OCI-LY1 (cell line): ENCODE data around the gene PCP4L1.

Source experiments
- H2AFZ ChIP-seq: fragments of 200-600 bp; sonication (generic), shearing (Covaris generic); 2 replicates; pipeline ENCODE4 v1.6.0; 2014; ENCODE audit warnings: antibody characterized with exemption, mild to moderate bottlenecking, low read length
- H3F3A ChIP-seq: fragments of 200-600 bp; sonication (generic), shearing (Covaris generic); 2 replicates; pipeline ENCODE4 v1.6.0; 2014; ENCODE audit warnings: mild to moderate bottlenecking, antibody characterized with exemption, low read length, moderate library complexity; ENCODE audit not compliant: insufficient read depth
- H3K27ac ChIP-seq: fragments of 200-600 bp; sonication (generic); 2 replicates; pipeline ENCODE4 v1.5.1; 2014; ENCODE audit warnings: low read length, mixed run types, mild to moderate bottlenecking, low read depth; ENCODE audit not compliant: poor library complexity, severe bottlenecking
- H3K27me3 ChIP-seq: fragments of 200-600 bp; sonication (generic); 2 replicates; pipeline ENCODE4 v1.6.0; 2014; ENCODE audit warnings: antibody characterized with exemption, mild to moderate bottlenecking, low read length, moderate library complexity; ENCODE audit not compliant: insufficient read depth
- H3K36me3 ChIP-seq: fragments of 200-600 bp; sonication (generic); 2 replicates; pipeline ENCODE4 v1.6.1; 2014; ENCODE audit warnings: mild to moderate bottlenecking, antibody characterized with exemption, low read length, moderate library complexity, mixed read lengths; ENCODE audit not compliant: insufficient read depth
- H3K4me1 ChIP-seq: fragments of 200-600 bp; sonication (generic); 2 replicates; pipeline ENCODE4 v1.5.1; 2014; ENCODE audit warnings: mild to moderate bottlenecking, low read length, moderate library complexity; ENCODE audit not compliant: insufficient read depth, severe bottlenecking
- H3K4me2 ChIP-seq: fragments of 200-600 bp; sonication (generic), shearing (Covaris generic); 2 replicates; pipeline ENCODE4 v1.6.1; 2014; ENCODE audit warnings: low read length
- H3K4me3 ChIP-seq: fragments of 200-600 bp; sonication (generic); 2 replicates; pipeline ENCODE4 v1.5.1; 2014; ENCODE audit warnings: low read length, low read depth, mild to moderate bottlenecking, mixed read lengths; ENCODE audit not compliant: poor library complexity, severe bottlenecking
- H3K79me2 ChIP-seq: fragments of 200-600 bp; shearing (Covaris generic); 2 replicates; pipeline ENCODE4 v1.6.1; 2016; ENCODE audit warnings: mixed run types, low read length, mixed read lengths; ENCODE audit not compliant: insufficient read depth
- H3K9ac ChIP-seq: fragments of 200-600 bp; sonication (generic), shearing (Covaris generic); 2 replicates; pipeline ENCODE4 v1.6.1; 2014; ENCODE audit warnings: mild to moderate bottlenecking, low read length, mixed read lengths
- H3K9me2 ChIP-seq: fragments of 200-600 bp; sonication (generic), shearing (Covaris generic); 2 replicates; pipeline ENCODE4 v1.6.1; 2014; ENCODE audit warnings: low read depth, mild to moderate bottlenecking, low read length, mixed read lengths
- H3K9me3 ChIP-seq: fragments of 200-600 bp; shearing (Covaris generic); 2 replicates; pipeline ENCODE4 v1.6.1; 2014; ENCODE audit warnings: low read length, mixed read lengths
- H4K20me1 ChIP-seq: fragments of 200-600 bp; sonication (generic), shearing (Covaris generic); 2 replicates; pipeline ENCODE4 v1.6.0; 2016; ENCODE audit warnings: mild to moderate bottlenecking, low read length; ENCODE audit not compliant: insufficient read depth
- CTCF ChIP-seq: fragments of 200-600 bp; sonication (generic), shearing (Covaris generic); IDR thresholded peaks from 2 replicates; pipeline ENCODE4 v1.5.1; 2017; ENCODE audit warnings: mild to moderate bottlenecking, antibody characterized with exemption, low read length, moderate library complexity, mixed read lengths
- EZH2 ChIP-seq: fragments of 200-600 bp; sonication (generic), shearing (Covaris generic); IDR thresholded peaks from 2 replicates; pipeline ENCODE4 v1.8.0; 2017; ENCODE audit warnings: borderline replicate concordance, mixed run types, mild to moderate bottlenecking, antibody characterized with exemption, low read length, moderate library complexity, mixed read lengths

The PCP4L1 gene

GRCh38 chr1:161258439-161259344, at the start of gene PCP4L1:
Gene PCP4L1, plus strand, starts transcription at chr1:161258745. Its CDS starts 230 bp downstream, at chr1:161258975.
- Histone ChIP-seq H3K9me2 (no peaks in the 10 kb centered on the region), H3K4me1 (peaks cover 30% of the 10 kb centered on the region), H3K27ac (no peak within 1 kb of the TSS), H3K4me2 (peak within 1 kb of the TSS; percentile 79), H3K27me3 (peaks cover 12% of the 10 kb centered on the region), H2AFZ (no peak within 1 kb of the TSS), H4K20me1 (no peaks in the 10 kb centered on the region), H3K36me3 (no peaks in the 10 kb centered on the region), H3K9ac (peak within 1 kb of the TSS; percentile 51; the same call in 1 of the 2 replicates), H3K9me3 (no peaks in the 10 kb centered on the region; the same call in 1 of the 2 replicates), H3K4me3 (peak within 1 kb of the TSS; percentile 67), H3F3A (no peaks in the 10 kb centered on the region), H3K79me2 (no peaks in the 10 kb centered on the region)
- TF ChIP-seq EZH2 (no peak), CTCF (no peak)

GRCh38 chr1:161209790-161210409, 48.6 kb upstream of the PCP4L1 start:
- H3K4me3 ChIP-seq, result no peak overlapping the region
- H3K4me2 ChIP-seq, result no peak overlapping the region
- peak; percentile 85 for TF ChIP-seq CTCF
- TF ChIP-seq EZH2, result no peak
- H3K79me2 ChIP-seq, result no peaks in the 10 kb centered on the region
- no peak overlapping the region for H3K27ac ChIP-seq
- H3K9ac ChIP-seq, result no peak overlapping the region
- H3K9me2 ChIP-seq, result no peaks in the 10 kb centered on the region
- no peaks in the 10 kb centered on the region for H4K20me1 ChIP-seq
- H2AFZ ChIP-seq, result no peak overlapping the region
- peaks cover 81% of the 10 kb centered on the region for H3K36me3 ChIP-seq
- no peaks in the 10 kb centered on the region for H3F3A ChIP-seq
- no peaks in the 10 kb centered on the region for H3K27me3 ChIP-seq
- no peaks in the 10 kb centered on the region for H3K4me1 ChIP-seq
- H3K9me3 ChIP-seq, result no peaks in the 10 kb centered on the region

- H3K27me3 ChIP-seq, result no peaks in the 10 kb centered on the region
- H2AFZ ChIP-seq, result no peak overlapping the region
- H3K4me2 ChIP-seq, result no peak overlapping the region
- H3K27ac ChIP-seq, result no peak overlapping the region
- no peaks in the 10 kb centered on the region for H4K20me1 ChIP-seq
- H3K9me2 ChIP-seq, result no peaks in the 10 kb centered on the region
- H3F3A ChIP-seq, result no peaks in the 10 kb centered on the region
- H3K4me1 ChIP-seq, result peaks cover 20% of the 10 kb centered on the region
- H3K79me2 ChIP-seq, result no peaks in the 10 kb centered on the region
- H3K9ac ChIP-seq, result no peak overlapping the region
- no peaks in the 10 kb centered on the region for H3K9me3 ChIP-seq
- H3K36me3 ChIP-seq, result peaks cover 57% of the 10 kb centered on the region
- no peak for TF ChIP-seq EZH2
- TF ChIP-seq CTCF, result no peak
- H3K4me3 ChIP-seq, result no peak overlapping the region
Observed at GRCh38 chr1:161214369-161214768, 44.2 kb upstream of the PCP4L1 start.
